CD1c-positive myeloid dendritic cell (primary cell): ENCODE results near the gene C1QTNF12.

Source experiments
- DNase-seq: peaks from one replicate; pipeline ENCODE4 v3.0.0-alpha.2; 2016; ENCODE audit errors: extremely low spot score

C1QTNF12 gene

DNA sequence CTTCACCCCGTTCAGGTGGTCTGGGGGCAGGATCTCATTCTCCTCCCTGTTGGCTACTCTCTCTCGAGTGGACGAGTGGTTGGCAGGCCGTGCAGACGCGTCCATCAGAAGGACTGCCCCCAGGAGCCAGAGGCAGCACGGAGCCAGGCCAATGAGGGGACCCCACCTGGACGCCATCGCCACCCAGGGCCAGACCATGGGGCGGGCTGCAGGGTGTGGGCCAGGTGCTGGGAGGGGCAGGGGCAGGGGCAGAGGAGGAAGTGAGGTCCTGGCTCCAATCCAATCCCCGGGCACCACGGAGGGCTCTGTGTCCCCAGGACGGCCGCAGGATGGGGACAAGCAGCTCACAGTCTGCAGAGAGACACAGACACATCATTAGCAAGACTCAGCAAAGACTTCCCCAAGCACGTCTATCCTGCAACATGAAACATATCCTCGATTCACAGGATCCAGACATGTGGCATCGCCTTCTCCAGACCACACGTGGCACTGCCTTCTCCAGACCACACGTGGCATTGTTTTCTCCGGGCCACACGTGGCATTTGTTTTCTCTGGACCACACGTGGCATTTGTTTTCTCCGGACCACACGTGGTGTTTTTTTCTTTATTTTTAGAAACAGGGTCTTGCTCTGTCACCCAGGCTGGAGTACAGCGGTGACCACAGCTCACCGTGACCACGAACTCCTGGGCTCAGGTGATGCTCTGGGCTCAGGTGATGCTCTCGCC is 17.8 kb downstream of the C1QTNF12 start:
- DNase-seq = no peak

- no peak for DNase-seq
Observed at GRCh38 chr1:1228187-1228586, 18.3 kb downstream of the C1QTNF12 start.

DNA sequence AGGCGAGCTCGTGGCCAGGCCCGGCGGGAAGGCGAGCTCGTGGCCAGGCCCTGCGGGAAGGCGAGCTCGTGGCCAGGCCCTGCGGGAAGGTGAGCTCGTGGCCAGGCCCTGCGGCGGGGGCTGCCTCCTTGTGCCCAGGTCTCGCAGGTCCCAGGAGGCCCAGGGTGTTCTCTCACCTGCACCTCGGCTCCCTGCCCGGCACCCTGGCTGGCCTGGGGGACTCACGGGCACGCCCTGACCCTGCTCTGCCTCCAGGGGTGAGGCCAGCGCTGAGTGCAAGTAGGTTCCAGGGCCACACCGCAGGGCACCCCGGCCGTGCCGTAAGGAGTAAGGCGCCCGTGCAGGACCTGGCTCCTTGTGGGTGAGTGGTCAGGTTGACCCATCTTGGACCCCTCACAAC is 19.1 kb downstream of the C1QTNF12 start:
- DNase-seq = no peak

- no peak for DNase-seq
Observed at GRCh38 chr1:1226566-1227362, 19.8 kb downstream of the C1QTNF12 start.

DNA sequence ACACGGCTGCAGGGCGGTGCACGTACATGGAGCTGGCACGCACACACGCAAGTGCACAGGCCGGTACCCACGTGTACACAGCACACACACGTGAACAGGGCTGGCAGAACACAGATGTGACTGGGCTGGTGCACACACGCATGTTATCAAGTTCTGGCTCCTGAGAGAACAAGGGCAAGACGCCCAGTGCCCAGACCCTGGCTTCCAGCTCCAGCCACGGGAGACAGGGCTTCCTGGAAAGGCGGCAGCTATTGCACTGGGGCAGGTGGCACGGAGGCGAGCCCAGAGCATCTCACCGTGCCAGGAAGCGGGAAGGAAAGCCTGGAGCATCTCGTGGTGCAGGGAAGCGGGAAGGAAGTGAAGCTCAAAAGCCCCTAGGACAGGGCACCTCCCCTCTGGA is 20.6 kb downstream of the C1QTNF12 start:
- DNase-seq = no peak

- DNase-seq = no peak
Observed at GRCh38 chr1:1225238-1225845, 21.2 kb downstream of the C1QTNF12 start.

DNA sequence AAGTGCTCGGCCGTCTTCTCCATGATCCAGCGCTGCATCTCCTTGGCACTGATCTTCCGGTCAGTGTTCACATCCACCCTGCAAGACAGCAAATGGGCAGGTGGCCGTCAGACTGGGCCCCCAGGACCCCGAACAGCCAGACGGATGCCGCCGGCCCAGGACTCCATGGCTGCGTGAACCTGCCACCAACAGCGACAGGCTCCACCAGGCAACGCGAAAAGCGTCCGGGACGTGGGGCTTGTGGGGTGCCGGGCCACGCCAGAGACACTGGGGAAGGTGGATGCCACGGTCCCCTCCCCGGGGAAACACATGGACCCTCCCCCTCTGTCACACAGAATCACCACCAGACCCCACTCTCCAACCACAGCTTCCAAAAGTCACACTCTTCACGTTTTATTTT is 22.6 kb downstream of the C1QTNF12 start:
- DNase-seq = no peak

DNA sequence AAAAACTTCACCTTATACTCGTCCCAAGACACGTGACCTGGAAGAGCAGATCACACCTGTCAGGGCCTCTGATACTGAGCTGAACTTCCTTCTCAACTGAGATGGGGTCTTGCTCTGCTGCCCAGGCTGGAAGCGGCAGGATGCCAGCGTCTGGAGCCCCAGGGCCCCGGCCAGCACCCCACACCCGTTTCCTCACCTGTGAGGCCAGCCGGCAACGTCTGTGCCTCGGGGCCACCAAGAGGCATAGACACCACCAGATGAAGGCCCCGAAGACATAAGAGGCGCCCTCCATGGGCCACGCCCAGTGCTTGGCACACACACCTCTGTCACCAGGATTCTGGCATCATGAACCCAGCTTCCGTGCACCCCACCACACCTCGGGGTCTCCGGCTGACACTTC is 23.2 kb downstream of the C1QTNF12 start:
- no peak for DNase-seq

DNA sequence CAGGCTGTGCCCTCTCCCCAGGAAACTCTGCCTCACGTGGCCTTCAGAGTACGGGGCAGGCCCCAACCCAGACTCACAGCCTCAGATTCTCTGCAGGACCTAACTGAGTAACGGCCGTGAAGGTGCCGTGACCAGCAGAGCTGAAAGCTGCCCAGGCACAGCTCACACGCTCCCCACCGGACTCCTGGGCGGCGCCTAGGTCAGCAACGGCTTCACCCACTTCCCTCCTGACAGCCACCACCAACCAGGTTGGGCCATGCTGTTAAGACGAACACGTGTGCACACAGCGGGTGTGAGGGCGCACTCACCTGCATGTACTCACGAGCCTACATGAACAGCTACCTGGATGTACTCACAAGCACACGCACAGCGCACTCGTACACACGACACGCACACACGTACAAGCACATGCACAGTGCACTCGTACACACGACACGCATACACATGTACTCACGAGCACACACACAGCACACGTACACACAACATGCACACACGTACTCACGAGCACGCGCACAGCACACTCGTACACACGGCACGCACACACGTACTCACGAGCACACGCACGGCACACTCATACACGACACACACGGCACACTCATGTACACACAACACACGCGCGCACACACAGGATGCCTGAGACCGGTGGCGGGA is 23.8 kb downstream of the C1QTNF12 start:
- DNase-seq = no peak

- DNase-seq = no peak
Observed at GRCh38 chr1:1221887-1222574, 24.5 kb downstream of the C1QTNF12 start.

GRCh38 chr1:1220197-1220596 is 26.3 kb downstream of the C1QTNF12 start:
- DNase-seq = no peak

DNA sequence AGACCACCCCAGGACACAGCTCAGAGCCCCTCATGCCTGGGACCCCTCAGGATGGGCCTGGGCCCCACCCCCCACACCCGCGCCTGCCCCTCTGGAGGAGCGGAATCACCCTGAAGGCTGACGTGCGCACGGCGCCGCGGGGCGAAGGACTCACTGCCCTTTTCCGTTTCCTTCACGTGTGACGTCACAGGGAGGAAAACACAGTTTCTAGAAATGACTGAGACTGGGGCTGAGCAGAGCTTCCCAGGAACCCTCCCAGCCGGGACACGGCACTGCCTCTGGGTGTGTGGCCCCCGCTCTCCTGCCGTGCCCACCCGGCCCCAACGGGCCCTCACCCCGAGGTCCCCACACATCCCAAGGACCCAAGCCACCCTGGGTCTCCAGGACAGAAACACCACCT is 27.2 kb downstream of the C1QTNF12 start:
- DNase-seq = no peak

- DNase-seq = no peak
Observed at GRCh38 chr1:1218524-1219200, 27.9 kb downstream of the C1QTNF12 start.

DNA sequence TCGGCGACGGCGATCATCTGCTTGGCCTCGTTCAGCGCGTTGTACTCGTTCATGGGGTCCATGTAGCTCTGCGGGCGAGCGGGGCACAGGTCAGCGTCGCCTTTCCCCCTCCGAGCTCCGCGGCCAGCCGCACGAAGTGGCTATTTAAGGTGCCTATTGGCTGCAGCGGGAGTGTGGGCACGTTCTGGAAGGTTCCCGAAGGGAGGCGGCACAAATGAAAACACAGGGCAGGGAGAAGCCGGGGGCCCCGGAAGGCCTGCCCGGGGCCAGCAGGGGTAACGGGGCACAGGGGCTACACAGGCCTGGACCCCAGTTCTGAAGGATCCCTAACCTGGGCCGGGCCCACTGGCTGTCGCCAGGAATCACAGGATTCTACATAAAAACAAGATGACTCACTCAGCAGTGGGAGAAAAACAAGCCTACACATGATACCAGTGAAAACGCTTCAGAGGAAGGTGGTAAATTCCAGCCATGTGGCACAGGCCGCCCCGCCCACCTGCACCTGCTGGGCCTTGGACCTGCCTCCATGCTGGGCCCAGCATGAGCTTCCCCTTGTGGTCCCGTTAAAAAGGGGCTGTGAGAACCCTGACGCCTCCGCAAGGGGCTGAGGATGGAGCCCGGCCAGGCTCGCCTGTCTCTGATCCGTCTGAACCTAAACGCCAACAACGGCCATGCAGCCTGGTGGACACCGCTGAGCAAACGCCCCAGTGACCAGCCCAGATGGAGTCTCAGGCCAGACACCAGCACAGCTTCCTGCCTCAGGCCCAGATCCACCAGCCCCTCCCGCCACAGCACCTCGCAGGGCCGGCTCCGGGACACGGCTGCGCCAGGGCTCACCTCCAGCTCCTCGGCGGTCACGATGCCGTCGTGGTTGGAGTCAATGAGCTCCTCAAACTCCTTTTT is 28.6 kb downstream of the C1QTNF12 start:
- peak; percentile 19 for DNase-seq

DNA sequence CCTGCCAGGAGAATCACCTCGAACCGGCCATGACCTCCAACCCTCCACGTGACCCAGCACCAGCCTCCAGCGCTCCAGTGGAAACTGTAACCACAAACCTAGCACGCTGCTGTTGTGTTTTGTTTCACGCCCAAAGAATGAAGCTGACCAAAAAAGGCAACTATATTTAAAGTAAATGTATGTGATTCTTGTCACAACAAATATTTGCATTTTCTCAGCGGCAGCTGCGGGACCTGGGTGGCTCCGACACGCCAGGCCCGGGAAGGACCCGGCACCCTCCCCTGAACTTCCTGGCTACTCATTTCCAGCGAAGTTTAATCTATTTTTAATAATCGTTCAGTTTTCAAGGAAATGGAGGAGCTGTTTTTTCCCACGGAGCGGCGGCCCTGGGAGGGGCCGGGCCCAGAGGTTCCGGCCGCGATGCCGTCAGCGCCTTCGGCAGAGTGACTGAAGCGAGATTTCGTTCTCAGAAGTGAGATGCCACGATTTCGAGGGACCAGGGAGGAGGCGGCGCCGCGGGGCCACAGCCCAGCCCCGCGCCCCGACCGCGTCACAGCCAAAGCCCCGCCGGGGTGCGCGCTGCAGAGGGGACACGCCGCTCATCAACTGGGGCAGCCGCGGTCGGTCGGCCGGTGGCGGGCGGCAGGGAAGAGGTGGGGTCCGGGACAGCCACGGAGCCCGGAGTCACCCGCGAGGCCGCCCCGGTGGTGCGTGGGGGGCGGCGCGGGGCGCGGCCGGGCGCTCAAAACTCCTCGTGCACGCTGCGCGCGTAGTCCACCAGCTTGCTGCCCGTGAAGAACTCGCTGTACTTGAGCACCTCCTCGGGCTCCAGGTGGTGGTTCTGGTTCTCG is 29.5 kb downstream of the C1QTNF12 start:
- no peak for DNase-seq

GRCh38 chr1:1215881-1216605 is 30.5 kb downstream of the C1QTNF12 start:
- DNase-seq = no peak

GRCh38 chr1:1215080-1215676 is 31.3 kb downstream of the C1QTNF12 start:
- DNase-seq = no peak
